Measurements from ENCODE around the gene CCDC85A. TPM values are rescaled to one million over a fixed set of nuclear protein-coding genes. Genes with fewer than 3 reads are reported as not detected.

The CCDC85A gene
- total RNA-seq, 1 donor from 2014 or later: 2.2 TPM

DNA sequence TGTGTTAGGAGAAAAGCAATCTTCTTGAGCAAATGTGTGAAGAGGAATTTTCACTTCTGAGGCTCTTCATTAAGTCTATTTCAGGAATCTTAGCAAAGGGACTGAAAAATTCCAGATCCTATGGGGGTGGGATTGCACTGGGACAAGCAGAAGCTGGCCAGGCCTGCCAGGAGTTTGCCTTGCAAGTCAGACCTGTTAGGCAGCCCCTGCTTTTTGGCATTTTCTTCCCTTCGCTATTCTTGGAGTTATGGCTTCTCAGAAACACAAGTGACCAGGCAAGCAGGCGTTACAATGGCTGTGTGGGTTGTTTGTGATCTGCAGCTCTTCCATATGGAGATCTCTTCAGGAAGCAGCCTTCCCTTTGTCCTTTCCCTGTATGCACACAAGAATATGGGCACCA is 8.0 kb upstream of the CCDC85A start:
- peaks cover 3% of the 10 kb centered on the region for H3K9me3 Mint-ChIP-seq
- no peak for DNase-seq (ENCODE audit: low spot score in 2 of 2, unreplicated experiment in 2 of 2)
- TF ChIP-seq, protein P1, sequence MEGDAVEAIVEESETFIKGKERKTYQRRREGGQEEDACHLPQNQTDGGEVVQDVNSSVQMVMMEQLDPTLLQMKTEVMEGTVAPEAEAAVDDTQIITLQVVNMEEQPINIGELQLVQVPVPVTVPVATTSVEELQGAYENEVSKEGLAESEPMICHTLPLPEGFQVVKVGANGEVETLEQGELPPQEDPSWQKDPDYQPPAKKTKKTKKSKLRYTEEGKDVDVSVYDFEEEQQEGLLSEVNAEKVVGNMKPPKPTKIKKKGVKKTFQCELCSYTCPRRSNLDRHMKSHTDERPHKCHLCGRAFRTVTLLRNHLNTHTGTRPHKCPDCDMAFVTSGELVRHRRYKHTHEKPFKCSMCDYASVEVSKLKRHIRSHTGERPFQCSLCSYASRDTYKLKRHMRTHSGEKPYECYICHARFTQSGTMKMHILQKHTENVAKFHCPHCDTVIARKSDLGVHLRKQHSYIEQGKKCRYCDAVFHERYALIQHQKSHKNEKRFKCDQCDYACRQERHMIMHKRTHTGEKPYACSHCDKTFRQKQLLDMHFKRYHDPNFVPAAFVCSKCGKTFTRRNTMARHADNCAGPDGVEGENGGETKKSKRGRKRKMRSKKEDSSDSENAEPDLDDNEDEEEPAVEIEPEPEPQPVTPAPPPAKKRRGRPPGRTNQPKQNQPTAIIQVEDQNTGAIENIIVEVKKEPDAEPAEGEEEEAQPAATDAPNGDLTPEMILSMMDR (IDR thresholded peaks at IDR 0.05; ENCODE audit: unreplicated experiment): no peak
- peaks cover 3% of the 10 kb centered on the region for H3K36me3 Mint-ChIP-seq
- H3K4me3 Mint-ChIP-seq: no peak overlapping the region
- peaks cover 14% of the 10 kb centered on the region for H3K27me3 Mint-ChIP-seq (ENCODE audit: low read depth)
- no peaks in the 10 kb centered on the region for H3K4me1 Mint-ChIP-seq
- H3K27ac Mint-ChIP-seq: no peak overlapping the region

DNA sequence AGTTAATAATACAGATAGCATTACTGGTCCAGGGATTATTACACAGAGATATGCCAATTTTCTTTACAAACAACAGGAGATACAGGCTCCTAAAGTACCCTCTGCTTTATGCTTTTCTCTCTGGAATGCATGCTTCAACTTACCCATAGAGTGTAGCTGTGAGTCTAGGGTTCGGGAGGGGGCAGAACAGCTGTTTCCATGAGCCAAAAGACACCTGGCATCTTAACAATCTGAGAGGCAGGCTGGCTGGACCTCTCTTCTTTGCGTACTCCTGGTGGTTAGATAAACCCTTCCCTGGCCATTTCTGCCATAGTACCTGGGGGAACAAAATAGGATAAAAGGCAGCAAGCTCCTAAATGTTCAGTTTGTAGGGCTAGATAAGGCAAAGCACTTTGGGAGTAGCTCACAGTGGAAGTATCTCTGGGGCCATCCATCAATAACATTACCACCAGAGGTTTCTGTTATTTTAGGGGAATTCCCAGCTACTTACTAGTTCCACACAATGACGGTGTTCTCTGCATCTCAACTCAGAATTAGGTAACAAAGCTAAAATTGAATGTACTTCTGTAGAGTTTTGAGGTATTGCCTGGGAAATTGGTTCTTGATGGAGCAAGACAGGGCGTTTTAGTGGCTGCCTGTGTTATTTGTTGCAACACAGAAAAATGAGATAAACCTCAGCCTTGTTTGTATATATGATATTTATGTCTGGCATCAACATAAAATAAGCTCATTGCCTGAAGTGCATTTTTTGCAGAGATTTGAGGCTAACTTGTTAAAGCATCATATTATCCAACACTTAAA is 6.2 kb upstream of the CCDC85A start:
- H3K27ac Mint-ChIP-seq: no peak overlapping the region
- no peaks in the 10 kb centered on the region for H3K36me3 Mint-ChIP-seq
- TF ChIP-seq, protein P1 (IDR thresholded peaks at IDR 0.05; ENCODE audit: unreplicated experiment): no peak
- H3K4me3 Mint-ChIP-seq: no peak overlapping the region
- no peaks in the 10 kb centered on the region for H3K9me3 Mint-ChIP-seq
- H3K27me3 Mint-ChIP-seq (ENCODE audit: low read depth): peaks cover 25% of the 10 kb centered on the region
- peaks cover 6% of the 10 kb centered on the region for H3K4me1 Mint-ChIP-seq
- DNase-seq (ENCODE audit: low spot score in 2 of 2, unreplicated experiment in 2 of 2): no peak

DNA sequence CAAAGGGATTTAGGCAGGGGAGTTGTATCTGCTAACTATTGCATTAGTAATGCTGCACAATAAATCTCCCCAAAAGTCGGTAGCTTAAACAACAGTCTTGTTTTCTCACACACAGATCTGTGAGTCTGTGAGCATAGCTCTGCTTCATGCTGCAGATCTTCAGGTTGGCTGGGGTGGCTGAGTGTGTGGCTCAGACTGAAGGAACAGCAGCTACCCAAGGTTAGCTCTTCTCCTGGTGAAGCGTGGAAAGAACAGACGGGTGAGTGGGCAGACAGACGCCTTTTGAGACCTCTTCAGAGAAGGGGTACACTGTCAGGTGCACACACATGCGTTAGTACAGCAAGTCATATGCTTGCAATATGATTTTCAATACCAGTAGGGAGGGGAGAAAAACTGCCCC is 3.9 kb upstream of the CCDC85A start:
- Mint-ChIP-seq H3K4me3 (no peak overlapping the region), H3K9me3 (no peaks in the 10 kb centered on the region), H3K4me1 (peaks cover 9% of the 10 kb centered on the region), H3K27ac (no peak overlapping the region), H3K36me3 (no peaks in the 10 kb centered on the region), H3K27me3 (ENCODE audit: low read depth) (peaks cover 35% of the 10 kb centered on the region)
- TF ChIP-seq, protein P1 (IDR thresholded peaks at IDR 0.05; ENCODE audit: unreplicated experiment): no peak
- DNase-seq (ENCODE audit: low spot score in 2 of 2, unreplicated experiment in 2 of 2): no peak

DNA sequence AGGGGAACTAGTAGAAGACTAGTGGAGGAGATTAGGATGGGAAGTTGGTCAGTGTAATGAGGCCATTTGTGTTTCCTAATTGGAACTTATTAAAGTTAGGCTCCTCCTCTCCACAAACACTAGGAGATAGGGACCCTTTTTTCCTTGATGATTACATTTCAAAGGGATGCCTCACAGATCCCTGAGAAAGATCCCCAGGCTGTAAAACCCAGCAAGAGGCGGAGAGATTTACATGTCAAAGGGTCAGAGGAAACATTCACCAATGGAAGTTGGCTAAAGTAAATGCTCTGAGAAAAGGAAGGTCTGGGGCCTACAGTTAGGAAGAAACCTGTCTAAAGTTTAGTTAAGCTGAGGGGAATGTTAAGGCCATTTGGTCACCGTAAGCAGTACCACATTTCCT is 1.4 kb upstream of the CCDC85A start:
- TF ChIP-seq, protein P1 (IDR thresholded peaks at IDR 0.05; ENCODE audit: unreplicated experiment): no peak
- Mint-ChIP-seq H3K36me3 (no peaks in the 10 kb centered on the region), H3K27me3 (ENCODE audit: low read depth) (peaks cover 60% of the 10 kb centered on the region), H3K27ac (no peak overlapping the region), H3K4me1 (peaks cover 20% of the 10 kb centered on the region), H3K4me3 (peak overlapping the region; percentile 20), H3K9me3 (no peaks in the 10 kb centered on the region)
- DNase-seq (ENCODE audit: low spot score in 2 of 2, unreplicated experiment in 2 of 2): no peak

DNA sequence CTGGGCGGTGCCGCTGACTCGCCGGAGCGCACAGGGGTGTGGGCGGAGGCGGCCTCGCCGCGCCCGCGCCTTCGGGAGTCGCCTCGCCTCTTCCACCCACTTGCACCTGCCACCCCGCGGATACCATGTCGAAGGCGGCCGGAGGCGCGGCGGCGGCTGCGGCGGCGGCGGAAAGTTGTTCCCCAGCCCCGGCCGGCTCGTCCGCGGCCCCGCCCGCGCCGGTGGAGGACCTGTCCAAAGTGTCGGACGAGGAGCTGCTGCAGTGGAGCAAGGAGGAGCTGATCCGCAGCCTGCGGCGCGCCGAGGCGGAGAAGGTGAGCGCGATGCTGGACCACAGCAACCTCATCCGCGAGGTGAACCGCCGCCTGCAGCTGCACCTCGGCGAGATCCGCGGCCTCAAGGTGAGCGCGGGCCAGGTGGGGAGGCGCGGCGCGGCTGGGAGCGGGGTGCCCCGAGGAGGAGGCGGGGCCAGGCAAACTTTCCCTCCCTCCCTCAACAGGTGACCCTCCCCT is 766 bp downstream of the CCDC85A start:
- Mint-ChIP-seq H3K9me3 (no peaks in the 10 kb centered on the region), H3K4me1 (peaks cover 20% of the 10 kb centered on the region), H3K27ac (no peak overlapping the region), H3K4me3 (peak overlapping the region; percentile 77), H3K36me3 (no peaks in the 10 kb centered on the region), H3K27me3 (ENCODE audit: low read depth) (peaks cover 65% of the 10 kb centered on the region)
- TF ChIP-seq, protein P1 (IDR thresholded peaks at IDR 0.05; ENCODE audit: unreplicated experiment): no peak
- peak in 1 of 2 experiments; percentile 53 for DNase-seq (ENCODE audit: low spot score in 2 of 2, unreplicated experiment in 2 of 2)
